Endometrial microvascular endothelial cells (primary cell): ENCODE measurements around the gene TTC39B. TPM values are rescaled to one million over a fixed set of nuclear protein-coding genes. Genes with fewer than 3 reads are reported as not detected.

Source experiments
- in situ Hi-C: cut with HindIII; loops from 2 replicates; pipeline ENCODE4 v1.10.0; 2017; ENCODE audit warnings: low sequenced_read_pairs, low pct_unique_long_range_greater_than_20kb; ENCODE audit errors: inconsistent ontology term
- total RNA-seq: library from RNA; depleted of rRNA; stranded (reverse); fragments of >200 nt; gene quantifications from one replicate; pipeline ENCODE4 v1.2.3, GENCODE V29; 2015; ENCODE audit errors: inconsistent ontology term

Gene TTC39B
- total RNA-seq, 1 donor from 2014 or later, result 4.4 TPM

GRCh38 chr9:15276328-15276938 lies 30.6 kb downstream of the TTC39B start:
- in situ Hi-C loops, result no loop called here

- in situ Hi-C loops, result no loop called here
Measured at GRCh38 chr9:15274425-15274824, 32.6 kb downstream of the TTC39B start.

DNA sequence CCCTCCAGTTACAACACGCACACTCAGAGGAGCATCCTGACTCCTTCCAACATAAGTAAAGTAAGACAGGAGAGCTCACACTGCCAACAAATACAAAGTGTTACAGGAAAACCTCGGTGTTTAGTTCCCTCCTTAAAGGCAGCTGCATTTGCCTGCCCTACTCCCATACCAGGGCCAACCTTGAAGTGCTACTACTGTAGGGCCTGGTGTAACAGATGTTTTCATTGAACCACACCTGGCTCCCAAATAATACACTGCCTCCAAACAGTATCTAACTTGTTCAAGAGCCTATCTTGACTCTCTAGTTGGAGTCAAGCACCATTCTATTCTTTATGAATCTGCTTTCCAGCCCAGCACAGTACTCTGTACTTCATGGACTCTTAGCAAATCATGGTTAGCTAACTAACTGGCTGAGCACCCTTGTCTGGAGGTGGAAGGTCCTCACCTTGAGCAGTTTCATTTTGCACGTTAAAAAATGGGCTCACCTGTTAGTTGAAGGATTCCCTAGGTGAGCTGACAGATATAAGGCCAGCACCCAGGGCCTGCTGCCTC lies 34.6 kb downstream of the TTC39B start:
- in situ Hi-C loops, result no loop called here

- in situ Hi-C loops, result no loop called here
Measured at GRCh38 chr9:15271403-15271802, 35.6 kb downstream of the TTC39B start.

DNA sequence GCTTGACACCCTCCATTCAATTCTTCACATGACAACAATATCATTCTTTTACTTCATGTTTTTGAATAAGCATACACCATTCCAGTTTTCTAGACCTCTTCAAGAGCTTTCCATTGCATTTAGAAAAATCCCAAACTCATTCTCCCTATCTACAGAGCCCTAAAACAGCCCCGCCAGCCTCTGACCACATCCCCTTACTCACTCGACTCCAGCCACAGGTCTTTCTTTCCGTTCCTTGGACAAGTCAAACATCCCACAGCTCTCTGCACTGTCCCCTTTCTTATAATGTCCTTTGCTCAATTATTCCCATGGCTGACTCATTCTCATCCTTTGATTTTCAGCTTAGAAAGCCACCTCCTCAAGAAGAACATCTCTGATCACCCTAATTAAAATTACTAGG lies 38.2 kb downstream of the TTC39B start:
- in situ Hi-C loops, result no loop called here

- in situ Hi-C loops, result no loop called here
Measured at GRCh38 chr9:15268317-15268716, 38.7 kb downstream of the TTC39B start.

DNA sequence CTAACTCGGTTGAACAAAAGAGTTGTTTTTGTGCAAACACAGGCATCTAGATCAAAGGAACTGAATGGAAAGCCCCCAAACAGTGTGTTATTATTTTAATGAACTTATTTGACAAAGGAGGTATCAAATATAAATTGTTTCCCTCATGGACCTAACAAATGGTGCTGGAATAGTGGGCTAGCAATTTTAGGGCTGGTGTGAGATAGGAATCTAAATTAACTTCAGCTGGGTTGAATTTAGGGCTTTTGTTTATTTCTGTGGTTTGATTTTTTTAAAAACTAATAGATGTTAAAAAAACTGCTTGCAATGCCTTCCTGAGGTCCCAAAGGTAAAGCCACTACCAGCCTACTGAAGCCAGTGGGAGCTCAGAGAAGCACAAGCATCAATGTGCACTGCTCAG lies 42.1 kb downstream of the TTC39B start:
- in situ Hi-C loops, result no loop called here

DNA sequence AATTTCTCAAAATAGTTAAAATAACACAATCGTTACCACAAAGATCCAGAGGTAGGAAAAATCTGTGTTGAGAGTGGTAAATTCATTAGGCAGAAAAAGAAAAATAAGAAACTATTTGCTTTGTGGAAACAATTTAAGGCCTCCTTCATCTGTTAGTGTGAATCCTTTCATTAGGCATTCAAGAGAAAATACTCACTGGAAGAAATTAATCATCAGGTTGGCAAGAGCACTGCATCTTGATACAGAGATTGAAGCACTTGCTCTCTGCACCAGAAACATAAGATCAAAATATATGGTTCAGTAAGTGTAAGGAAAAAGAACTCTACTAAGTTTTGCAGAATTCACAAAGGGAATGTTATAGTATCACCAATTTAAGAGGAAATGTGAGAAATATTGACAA lies 44.4 kb downstream of the TTC39B start:
- in situ Hi-C loops, result no loop called here

DNA sequence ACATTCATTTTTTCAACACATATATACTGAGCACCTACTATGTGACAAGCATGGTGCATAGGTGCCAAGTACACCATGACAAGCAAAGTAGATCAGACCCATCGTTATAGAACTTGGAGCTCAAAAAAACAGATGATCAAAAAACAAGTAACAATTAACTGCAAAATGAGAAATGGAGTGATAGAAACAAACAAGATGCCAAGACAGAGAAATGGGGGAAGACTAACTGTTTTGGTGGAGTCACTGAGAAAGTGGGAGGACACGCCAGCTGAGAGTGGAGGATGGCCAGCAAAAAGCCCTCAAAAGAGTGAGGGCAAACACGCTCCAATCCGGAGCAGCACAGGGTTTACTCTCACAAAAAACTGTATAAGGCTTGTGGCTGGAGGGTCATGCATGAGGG lies 50.6 kb downstream of the TTC39B start:
- in situ Hi-C loops, result no loop called here

- in situ Hi-C loops, result no loop called here
Measured at GRCh38 chr9:15253786-15254185, 53.2 kb downstream of the TTC39B start.

DNA sequence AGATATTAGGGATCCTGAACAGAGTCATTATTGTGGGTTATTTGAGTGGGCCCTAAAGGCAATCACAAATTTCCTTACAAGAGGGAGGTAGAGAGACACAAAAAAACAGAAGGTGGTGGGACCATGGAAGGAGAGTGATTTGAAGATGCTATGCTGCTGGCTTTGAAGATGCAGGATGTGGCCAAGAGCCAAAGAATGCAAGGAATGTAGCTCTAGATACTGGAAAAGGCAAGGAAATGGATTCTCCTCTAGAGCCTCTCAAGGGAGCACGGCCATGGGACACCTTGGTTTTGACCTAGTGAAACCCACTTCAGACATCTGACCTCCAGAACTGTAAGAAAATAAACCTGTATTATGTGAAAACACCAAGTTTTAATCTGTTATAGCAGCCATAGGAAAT lies 53.8 kb downstream of the TTC39B start:
- in situ Hi-C loops, result no loop called here

GRCh38 chr9:15249981-15250380 lies 57.0 kb downstream of the TTC39B start:
- in situ Hi-C loops, result no loop called here

DNA sequence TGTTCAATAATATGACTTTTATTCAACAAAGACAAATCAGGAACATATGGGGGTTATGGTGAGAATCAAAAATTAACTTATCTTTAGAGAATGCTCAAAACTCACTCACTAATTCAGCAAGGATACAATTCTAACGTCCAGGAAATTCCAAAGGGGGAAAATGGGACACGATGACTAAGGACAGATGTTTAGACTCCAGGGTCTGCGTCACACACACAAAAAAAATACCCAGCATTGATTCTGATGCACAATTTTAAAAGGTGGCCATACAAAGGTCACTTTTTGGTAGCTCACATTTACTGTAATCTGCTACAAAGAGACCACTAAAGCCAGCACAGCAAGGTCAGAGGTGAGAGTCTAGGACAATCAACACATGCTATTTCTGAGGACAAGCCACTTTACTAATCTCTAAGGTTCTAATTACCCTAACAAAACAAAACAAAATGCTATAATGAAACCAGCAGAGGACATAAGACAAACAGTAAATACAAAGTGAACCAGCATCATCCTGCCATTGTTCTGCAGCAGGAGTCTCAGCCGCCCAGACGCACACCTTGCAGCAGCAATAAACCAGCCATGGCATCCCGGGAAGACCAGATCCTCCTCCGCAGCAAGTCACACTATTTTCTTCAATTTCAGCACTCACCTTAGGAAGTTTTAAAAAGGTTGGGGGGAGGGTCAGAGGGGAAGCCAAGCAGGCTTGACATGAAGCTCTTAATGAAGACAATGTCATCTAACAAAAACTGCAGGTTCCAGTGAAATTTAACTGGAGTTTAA lies 57.8 kb downstream of the TTC39B start:
- in situ Hi-C loops, result no loop called here

GRCh38 chr9:15248621-15249020 lies 58.4 kb downstream of the TTC39B start:
- in situ Hi-C loops, result no loop called here

- in situ Hi-C loops, result no loop called here
Measured at GRCh38 chr9:15248081-15248480, 58.9 kb downstream of the TTC39B start.

- in situ Hi-C loops, result no loop called here
Measured at GRCh38 chr9:15246708-15247107, 60.3 kb downstream of the TTC39B start.

DNA sequence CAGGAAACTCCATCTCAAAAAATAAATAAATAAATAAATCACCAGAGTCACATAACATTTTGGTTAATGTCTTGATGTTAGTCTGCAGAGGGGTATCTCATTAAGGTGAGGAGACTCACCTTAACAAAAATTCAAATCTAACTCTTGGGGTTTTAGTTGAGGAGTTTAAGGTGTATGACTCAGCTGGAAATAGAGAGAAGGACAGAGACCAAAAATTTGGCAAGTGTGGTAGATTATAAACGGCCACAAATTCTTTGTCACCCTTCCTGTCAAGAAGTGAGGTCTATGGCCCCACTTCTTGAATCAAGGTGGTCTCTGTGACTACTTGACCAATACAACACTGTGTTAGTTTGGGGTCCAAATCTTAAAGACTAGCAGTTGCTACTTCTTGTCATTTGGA lies 60.8 kb downstream of the TTC39B start:
- in situ Hi-C loops, result no loop called here

- in situ Hi-C loops, result no loop called here
Measured at GRCh38 chr9:15244001-15244441, 63.0 kb downstream of the TTC39B start.

DNA sequence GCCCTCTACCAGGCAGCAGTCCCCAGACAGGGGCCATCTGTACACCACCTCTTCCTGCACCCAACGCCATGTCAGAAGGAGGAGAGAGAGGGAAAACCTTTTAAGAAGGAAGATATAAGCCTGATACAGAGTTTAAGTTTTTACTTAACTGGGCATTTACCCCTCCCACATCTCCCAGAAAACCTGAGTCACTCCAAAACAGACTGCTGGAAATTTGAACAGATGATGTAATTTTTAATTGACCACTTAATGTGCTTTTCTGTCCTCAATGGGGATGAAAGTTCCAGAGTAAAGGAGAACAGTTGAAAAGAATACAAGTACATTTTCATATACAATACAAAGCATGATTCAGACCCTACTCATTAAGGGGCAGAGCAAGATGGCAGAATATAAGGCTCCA lies 63.9 kb downstream of the TTC39B start:
- in situ Hi-C loops, result no loop called here

- in situ Hi-C loops, result no loop called here
Measured at GRCh38 chr9:15240927-15241326, 66.1 kb downstream of the TTC39B start.
